ENCODE results near the gene FNDC1.

DNA sequence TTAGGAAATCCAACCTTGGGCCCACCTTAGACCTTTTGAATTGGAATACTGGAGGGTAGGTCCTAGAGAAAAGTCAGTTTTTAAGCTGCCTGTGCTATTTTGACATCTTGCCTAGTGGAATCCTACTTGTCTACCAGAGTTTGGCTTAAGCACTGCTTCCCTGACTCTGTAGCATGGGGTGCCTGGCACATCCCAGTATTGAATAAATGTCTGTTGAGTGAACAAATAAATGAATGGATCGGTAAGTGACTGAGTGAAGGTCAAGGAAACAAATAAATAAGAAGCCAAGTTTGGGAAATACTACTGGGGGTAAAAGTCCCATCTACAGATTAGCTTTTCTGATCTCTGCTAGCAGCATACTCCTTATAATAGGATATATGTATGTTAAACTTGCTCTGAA lies 140.5 kb downstream of the FNDC1 start:
- TF ChIP-seq FOS (IDR thresholded peaks at IDR 0.05; ENCODE audit: borderline replicate concordance, extremely low read depth, insufficient read length) (no peak), CREM (IDR thresholded peaks at IDR 0.05; ENCODE audit: low read depth) (no peak), CEBPB (IDR thresholded peaks at IDR 0.05; ENCODE audit: borderline replicate concordance in 1 of 2, low read depth in 2 of 2, low read length in 2 of 2) (no peak), HDAC6 (IDR thresholded peaks at IDR 0.05; ENCODE audit: unreplicated experiment) (no peak)
- TF ChIP-seq, protein P1, sequence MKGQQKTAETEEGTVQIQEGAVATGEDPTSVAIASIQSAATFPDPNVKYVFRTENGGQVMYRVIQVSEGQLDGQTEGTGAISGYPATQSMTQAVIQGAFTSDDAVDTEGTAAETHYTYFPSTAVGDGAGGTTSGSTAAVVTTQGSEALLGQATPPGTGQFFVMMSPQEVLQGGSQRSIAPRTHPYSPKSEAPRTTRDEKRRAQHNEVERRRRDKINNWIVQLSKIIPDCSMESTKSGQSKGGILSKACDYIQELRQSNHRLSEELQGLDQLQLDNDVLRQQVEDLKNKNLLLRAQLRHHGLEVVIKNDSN (IDR thresholded peaks at IDR 0.05; ENCODE audit: borderline replicate concordance, extremely low read length, insufficient read depth, low read depth, low read length) = no peak
- TF ChIP-seq, protein P2, sequence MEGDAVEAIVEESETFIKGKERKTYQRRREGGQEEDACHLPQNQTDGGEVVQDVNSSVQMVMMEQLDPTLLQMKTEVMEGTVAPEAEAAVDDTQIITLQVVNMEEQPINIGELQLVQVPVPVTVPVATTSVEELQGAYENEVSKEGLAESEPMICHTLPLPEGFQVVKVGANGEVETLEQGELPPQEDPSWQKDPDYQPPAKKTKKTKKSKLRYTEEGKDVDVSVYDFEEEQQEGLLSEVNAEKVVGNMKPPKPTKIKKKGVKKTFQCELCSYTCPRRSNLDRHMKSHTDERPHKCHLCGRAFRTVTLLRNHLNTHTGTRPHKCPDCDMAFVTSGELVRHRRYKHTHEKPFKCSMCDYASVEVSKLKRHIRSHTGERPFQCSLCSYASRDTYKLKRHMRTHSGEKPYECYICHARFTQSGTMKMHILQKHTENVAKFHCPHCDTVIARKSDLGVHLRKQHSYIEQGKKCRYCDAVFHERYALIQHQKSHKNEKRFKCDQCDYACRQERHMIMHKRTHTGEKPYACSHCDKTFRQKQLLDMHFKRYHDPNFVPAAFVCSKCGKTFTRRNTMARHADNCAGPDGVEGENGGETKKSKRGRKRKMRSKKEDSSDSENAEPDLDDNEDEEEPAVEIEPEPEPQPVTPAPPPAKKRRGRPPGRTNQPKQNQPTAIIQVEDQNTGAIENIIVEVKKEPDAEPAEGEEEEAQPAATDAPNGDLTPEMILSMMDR (IDR thresholded peaks at IDR 0.05 in 2 of 3, conservative IDR thresholded peaks at IDR 0.05 in 1 of 3; ENCODE audit: control insufficient read depth in 2 of 3, extremely low read depth in 1 of 3, insufficient read depth in 1 of 3, low read depth in 3 of 3, low read length in 3 of 3) = no peak
